SK-N-SH treated with all-trans-retinoic acid at 6 μM for 48 hours (cell line): ENCODE data around the gene KPRP.

Experiments used
- ATAC-seq: fragments of 200-7000 bp; cut with Tn5 transposase; 3 replicates; pipeline ENCODE4 v1.9.1; 2020; ENCODE audit warnings: mild to moderate bottlenecking, moderate library complexity
- ARNTL ChIP-seq: fragments of 450-650 bp; formaldehyde crosslinking; IDR thresholded peaks from 2 replicates; pipeline ENCODE4 v1.5.0; 2020; ENCODE audit warnings: low read depth, mild to moderate bottlenecking, moderate library complexity, borderline replicate concordance
- BACH2 ChIP-seq: fragments of 250-450 bp; sonication (Bioruptor Pico); IDR thresholded peaks from 2 replicates; pipeline ENCODE4 v1.9.0; 2021; ENCODE audit warnings: mild to moderate bottlenecking, borderline replicate concordance
- CSDC2 ChIP-seq: fragments of 250-450 bp; sonication (Bioruptor Pico); IDR thresholded peaks from 2 replicates; pipeline ENCODE4 v1.5.0; 2020; ENCODE audit warnings: mild to moderate bottlenecking, moderate library complexity
- CSRNP3 ChIP-seq: fragments of 250-450 bp; sonication (Bioruptor Pico); IDR thresholded peaks from 2 replicates; pipeline ENCODE4 v1.5.1; 2021; ENCODE audit warnings: mild to moderate bottlenecking, moderate library complexity
- GLIS3 ChIP-seq: fragments of 250-450 bp; sonication (Bioruptor Pico); IDR thresholded peaks from 2 replicates; pipeline ENCODE4 v1.5.0; 2020; ENCODE audit warnings: mild to moderate bottlenecking, moderate library complexity
- ISL1 ChIP-seq: fragments of 250-450 bp; sonication (Bioruptor Pico); IDR thresholded peaks from 2 replicates; pipeline ENCODE4 v2.1.2; 2022; ENCODE audit warnings: mild to moderate bottlenecking, moderate library complexity
- POU6F1 ChIP-seq: fragments of 250-450 bp; sonication (Bioruptor Pico); IDR thresholded peaks from 2 replicates; pipeline ENCODE4 v1.8.0; 2021; ENCODE audit warnings: low read depth, mild to moderate bottlenecking, moderate library complexity, borderline replicate concordance
- PPARA ChIP-seq: fragments of 250-450 bp; sonication (Bioruptor Pico); IDR thresholded peaks from 2 replicates; pipeline ENCODE4 v1.5.0; 2020; ENCODE audit warnings: mild to moderate bottlenecking, borderline replicate concordance
- RARB ChIP-seq: fragments of 250-450 bp; sonication (Bioruptor Pico); IDR thresholded peaks from 2 replicates; pipeline ENCODE4 v1.8.0; 2021; ENCODE audit warnings: mild to moderate bottlenecking, moderate library complexity
- SNAI2 ChIP-seq: fragments of 250-450 bp; sonication (Bioruptor Pico); IDR thresholded peaks from 2 replicates; pipeline ENCODE4 v1.5.0; 2020; ENCODE audit warnings: mild to moderate bottlenecking, moderate library complexity
- TCF4 ChIP-seq: fragments of 250-450 bp; sonication (Bioruptor Pico); IDR thresholded peaks from 2 replicates; pipeline ENCODE4 v1.8.0; 2021; ENCODE audit warnings: mild to moderate bottlenecking, moderate library complexity, borderline replicate concordance
- ZC3H10 ChIP-seq: fragments of 250-450 bp; sonication (Bioruptor Pico); IDR thresholded peaks from 2 replicates; pipeline ENCODE4 v1.5.1; 2021; ENCODE audit warnings: mild to moderate bottlenecking, moderate library complexity
- ZFP3 ChIP-seq: fragments of 250-450 bp; sonication (Bioruptor Pico); IDR thresholded peaks from 2 replicates; pipeline ENCODE4 v1.5.0; 2020; ENCODE audit warnings: mild to moderate bottlenecking, moderate library complexity
- ZFP30 ChIP-seq: fragments of 450-650 bp; formaldehyde crosslinking; IDR thresholded peaks from 2 replicates; pipeline ENCODE4 v1.5.0; 2022; ENCODE audit warnings: mild to moderate bottlenecking, moderate library complexity
- ZNF565 ChIP-seq: fragments of 450-650 bp; formaldehyde crosslinking; conservative IDR thresholded peaks from 2 replicates; pipeline ENCODE4 v1.5.0; 2020; ENCODE audit warnings: low read depth, mild to moderate bottlenecking, moderate library complexity
- ZNF70 ChIP-seq: fragments of 450-650 bp; formaldehyde crosslinking; IDR thresholded peaks from 2 replicates; pipeline ENCODE4 v1.5.0; 2020; ENCODE audit warnings: mild to moderate bottlenecking, moderate library complexity
- ZNF8 ChIP-seq: fragments of 450-650 bp; formaldehyde crosslinking; IDR thresholded peaks from 2 replicates; pipeline ENCODE4 v1.5.0; 2020; ENCODE audit warnings: mild to moderate bottlenecking, moderate library complexity
- TF ChIP-seq, protein P1 (sequence below): fragments of 250-450 bp; sonication (Bioruptor Pico); IDR thresholded peaks from 2 replicates; pipeline ENCODE4 v1.5.0; 2020; ENCODE audit warnings: mild to moderate bottlenecking, moderate library complexity

KPRP gene

DNA sequence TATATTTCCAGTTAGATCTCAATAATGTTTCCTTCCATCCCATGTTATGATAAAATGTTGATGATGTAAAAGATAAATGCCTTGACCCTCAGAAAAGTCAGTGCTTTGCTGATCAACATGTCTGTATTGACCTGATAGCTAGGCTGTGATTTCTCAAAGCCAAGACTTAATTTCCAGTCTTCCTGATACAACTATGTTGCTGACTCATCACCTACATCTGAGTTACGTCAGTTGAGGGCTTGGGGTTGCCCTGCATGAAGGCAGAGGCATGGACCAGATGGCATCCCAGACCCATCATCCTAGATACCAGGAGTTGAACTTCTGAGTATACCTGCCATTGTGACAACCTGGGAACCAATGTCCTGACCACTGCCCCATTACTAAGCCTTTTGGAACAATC is 43.5 kb downstream of the KPRP start:
- TF ChIP-seq ZFP3 (CRISPR knock-in tag) (no peak), ZC3H10 (CRISPR knock-in tag) (no peak), RARB (no peak)
- no peak for ATAC-seq

DNA sequence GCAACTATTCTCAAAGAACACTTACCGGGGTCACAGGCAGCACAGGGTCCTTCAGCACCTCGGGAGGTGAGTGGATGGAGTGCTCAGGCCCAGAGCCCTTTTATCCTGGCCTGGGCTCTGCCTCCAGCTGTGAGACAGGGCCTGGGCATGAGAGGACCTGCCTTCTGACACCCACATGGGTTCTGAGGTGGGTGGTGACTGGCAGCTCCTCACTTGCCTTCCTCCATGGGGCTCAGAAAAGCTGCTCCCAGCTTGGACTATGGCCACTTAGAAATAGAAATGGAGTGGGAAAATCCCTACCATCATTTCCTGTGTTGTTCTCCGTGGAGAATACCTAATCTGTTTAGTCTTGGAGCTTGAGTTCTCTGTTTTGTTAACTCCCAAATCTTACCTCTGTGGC is 48.8 kb downstream of the KPRP start, which contains the start of gene LCE1C:
LCE1C (minus strand) TSS at position 76 of the 400 bp plus-strand sequence. CDS start 1,173 bp downstream, outside the sequence.
- no peak for TF ChIP-seq SNAI2 (CRISPR knock-in tag)
- no peak for TF ChIP-seq CSDC2 (CRISPR knock-in tag)
- TF ChIP-seq PPARA (CRISPR knock-in tag) = no peak
- TF ChIP-seq, protein P1, sequence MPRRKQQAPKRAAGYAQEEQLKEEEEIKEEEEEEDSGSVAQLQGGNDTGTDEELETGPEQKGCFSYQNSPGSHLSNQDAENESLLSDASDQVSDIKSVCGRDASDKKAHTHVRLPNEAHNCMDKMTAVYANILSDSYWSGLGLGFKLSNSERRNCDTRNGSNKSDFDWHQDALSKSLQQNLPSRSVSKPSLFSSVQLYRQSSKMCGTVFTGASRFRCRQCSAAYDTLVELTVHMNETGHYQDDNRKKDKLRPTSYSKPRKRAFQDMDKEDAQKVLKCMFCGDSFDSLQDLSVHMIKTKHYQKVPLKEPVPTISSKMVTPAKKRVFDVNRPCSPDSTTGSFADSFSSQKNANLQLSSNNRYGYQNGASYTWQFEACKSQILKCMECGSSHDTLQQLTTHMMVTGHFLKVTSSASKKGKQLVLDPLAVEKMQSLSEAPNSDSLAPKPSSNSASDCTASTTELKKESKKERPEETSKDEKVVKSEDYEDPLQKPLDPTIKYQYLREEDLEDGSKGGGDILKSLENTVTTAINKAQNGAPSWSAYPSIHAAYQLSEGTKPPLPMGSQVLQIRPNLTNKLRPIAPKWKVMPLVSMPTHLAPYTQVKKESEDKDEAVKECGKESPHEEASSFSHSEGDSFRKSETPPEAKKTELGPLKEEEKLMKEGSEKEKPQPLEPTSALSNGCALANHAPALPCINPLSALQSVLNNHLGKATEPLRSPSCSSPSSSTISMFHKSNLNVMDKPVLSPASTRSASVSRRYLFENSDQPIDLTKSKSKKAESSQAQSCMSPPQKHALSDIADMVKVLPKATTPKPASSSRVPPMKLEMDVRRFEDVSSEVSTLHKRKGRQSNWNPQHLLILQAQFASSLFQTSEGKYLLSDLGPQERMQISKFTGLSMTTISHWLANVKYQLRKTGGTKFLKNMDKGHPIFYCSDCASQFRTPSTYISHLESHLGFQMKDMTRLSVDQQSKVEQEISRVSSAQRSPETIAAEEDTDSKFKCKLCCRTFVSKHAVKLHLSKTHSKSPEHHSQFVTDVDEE = no peak
- no peak for TF ChIP-seq POU6F1
- no peak for TF ChIP-seq ZFP30 (CRISPR knock-in tag)
- TF ChIP-seq RARB = no peak
- no peak for TF ChIP-seq TCF4 (CRISPR knock-in tag)
- no peak for TF ChIP-seq ZC3H10 (CRISPR knock-in tag)
- TF ChIP-seq GLIS3 (CRISPR knock-in tag) = no peak
- no peak for TF ChIP-seq ZNF8 (CRISPR knock-in tag)
- TF ChIP-seq CSRNP3 (CRISPR knock-in tag) = no peak
- ATAC-seq = no peak

- TF ChIP-seq ZNF565 (CRISPR knock-in tag) (no peak), ISL1 (CRISPR knock-in tag) (no peak), BACH2 (CRISPR knock-in tag) (no peak), TCF4 (CRISPR knock-in tag) (no peak), ZNF70 (no peak), ZC3H10 (CRISPR knock-in tag) (no peak), ZFP3 (CRISPR knock-in tag) (no peak), POU6F1 (no peak), ZNF8 (CRISPR knock-in tag) (no peak), ARNTL (CRISPR knock-in tag) (no peak)
- TF ChIP-seq, protein P1 = no peak
- ATAC-seq = no peak
Observed at GRCh38 chr1:152811050-152811449, 53.2 kb downstream of the KPRP start.
